C4-2B (cell line): Measurements from ENCODE around the gene JUP.

Experiments
- CTCF ChIP-seq: fragments of 450-650 bp; conservative IDR thresholded peaks from 2 replicates; pipeline ENCODE4 v1.5.1; 2017; ENCODE audit warnings: mild to moderate bottlenecking
- ZFX ChIP-seq: fragments of 450-650 bp; IDR thresholded peaks from 2 replicates; pipeline ENCODE4 v1.6.1; 2017

GRCh38 chr17:41810659-41811548, 24.4 kb upstream of the JUP start:
- TF ChIP-seq CTCF (no peak), ZFX (no peak)
